ENCODE measurements around the gene SFXN3. TPM values are rescaled to one million over a fixed set of nuclear protein-coding genes. Genes with fewer than 3 reads are reported as not detected.

SFXN3 gene
- polyA plus RNA-seq, 1 donor: 27.7 TPM

DNA sequence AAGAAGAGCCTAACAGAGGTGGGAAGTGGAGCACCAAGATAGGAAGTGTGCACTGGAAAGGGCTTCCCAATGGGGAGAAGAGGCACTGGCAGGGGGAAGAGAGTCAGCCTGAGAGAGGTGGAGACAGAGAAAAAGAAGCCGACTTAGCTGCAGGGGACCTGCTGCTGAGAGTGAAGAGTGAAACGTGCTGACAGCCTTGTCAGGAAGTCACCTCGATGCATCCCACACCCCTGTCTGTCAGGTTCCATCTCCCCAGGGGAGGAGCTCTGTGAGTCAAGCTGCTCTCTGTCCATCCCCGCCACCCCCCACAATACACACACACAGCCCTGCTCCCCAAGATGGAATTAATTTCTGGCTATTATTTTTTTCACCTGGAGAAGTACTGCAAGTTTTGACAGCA is 44.7 kb downstream of the SFXN3 start:
- no peak for DNase-seq

DNA sequence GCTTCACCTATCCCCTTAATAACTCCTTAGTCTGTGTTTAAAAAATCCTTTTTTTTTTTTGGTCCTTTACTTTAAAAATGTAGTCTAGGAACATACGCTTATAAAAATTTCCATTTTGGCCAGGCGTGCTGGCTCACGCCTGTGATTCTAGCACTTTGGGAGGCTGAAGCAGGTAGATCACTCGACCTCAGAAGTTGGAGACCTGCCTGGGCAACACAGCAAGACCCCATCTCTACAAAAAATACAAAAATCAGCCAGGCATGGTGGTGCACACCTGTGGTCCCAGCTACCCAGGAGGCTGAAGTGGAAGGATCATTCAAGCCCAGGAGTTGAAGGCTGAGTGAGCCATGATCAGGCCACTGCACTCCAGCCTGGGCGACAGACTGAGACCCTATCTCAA is 45.6 kb downstream of the SFXN3 start:
- DNase-seq: no peak

DNA sequence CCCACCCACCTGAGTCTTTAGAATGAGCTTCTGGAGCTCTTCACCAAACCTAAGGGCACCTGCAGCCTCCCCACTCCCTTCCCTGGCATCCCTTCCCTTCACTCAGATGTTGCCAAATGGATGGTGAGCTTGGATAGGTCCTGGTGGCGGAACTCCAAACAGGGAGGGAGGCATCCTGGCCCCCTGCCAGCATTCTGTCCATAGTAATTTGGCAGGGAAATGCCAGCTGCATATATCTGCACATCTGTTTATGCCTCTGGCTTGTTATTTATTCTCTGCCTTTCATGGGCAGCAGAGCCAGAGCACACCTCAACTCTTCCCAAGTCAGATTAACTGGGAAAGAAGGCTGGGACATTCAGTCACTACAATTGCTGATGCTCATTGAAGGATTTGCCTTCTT is 48.8 kb downstream of the SFXN3 start:
- no peak for DNase-seq

DNA sequence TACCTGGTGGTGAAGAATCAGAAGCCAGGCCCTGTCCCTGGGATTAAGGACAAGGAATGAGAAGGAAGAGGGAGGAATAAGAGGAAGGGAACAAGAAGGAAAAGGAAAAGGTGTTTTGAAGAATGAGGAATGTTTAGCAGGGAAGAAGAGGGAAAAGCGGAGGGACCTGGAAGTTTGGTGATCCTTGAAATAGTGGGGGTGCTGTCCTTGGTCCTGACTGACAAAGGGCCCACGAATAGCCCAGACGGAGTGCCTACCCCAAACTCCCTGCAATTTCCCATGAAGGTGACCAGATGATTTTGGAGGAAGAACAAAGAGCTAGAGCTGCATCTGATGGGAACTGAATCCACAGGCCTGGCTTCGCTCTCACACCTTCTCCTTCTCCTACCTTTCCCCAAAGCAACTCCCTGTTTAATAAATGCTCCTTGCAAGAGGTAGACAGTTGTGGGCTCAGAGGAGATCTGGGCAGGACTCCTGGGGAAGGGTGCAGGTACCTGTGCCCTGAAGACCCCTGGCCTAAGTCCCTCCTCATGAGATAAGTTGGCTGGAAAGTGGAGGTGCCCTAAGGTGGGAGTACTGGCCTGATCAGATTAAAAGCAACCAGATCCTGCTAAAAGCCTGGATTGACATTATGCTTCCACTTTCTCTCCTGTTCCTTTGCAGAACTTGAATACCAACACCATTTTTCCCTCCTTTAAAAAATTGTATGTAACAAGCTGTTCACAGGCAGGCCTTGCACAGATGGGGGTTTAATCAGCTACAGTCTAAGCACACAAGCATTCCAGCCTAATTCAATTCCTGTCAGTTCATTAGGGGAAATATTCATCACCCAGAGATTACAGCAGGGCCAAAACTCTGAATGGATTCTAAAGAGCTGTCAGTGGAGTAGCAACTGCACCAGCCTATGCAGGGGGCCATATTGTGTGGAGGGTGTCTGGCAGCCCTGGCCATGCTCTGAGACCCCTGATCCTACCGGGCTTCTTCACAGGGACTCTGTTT is 50.2 kb downstream of the SFXN3 start:
- peak; percentile 53 for DNase-seq

DNA sequence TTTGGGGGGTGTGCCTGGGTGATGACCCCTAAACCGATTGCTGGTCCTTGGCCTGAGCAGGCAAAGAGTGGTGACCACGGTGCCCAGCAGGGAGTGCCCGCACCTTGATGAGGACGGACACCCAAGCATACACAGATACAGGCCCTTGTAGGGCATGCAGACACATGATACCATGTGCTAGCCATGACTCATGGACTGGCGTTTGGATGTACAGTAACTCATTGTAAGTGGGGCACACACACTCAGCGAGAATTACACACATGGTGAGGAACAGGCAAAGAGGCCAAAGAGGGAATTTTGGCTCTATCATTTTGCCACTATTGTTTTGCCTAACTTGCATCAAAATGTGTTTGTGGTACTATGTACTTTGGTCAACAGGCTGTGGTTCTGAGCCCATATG is 54.8 kb downstream of the SFXN3 start:
- no peak for DNase-seq

DNA sequence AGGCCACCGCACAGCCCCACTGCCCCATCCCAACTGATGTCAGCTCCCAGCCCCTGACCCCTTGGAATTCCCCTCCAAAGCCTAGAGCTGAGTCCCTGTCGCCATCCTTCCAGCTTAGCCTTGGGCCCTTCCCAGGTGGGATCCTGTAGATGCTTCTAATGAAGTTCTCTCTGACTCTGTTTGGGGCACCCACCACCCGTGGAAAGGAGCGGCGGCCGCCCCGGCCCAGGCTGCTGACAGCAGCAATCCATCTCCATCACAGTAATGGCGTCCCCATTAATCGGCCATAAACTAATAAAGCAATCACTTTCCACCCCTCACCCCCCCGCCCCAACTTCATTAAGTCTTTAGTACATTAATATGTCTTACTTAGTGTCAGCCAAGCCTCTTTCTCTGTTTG is 56.3 kb downstream of the SFXN3 start:
- no peak for DNase-seq

DNA sequence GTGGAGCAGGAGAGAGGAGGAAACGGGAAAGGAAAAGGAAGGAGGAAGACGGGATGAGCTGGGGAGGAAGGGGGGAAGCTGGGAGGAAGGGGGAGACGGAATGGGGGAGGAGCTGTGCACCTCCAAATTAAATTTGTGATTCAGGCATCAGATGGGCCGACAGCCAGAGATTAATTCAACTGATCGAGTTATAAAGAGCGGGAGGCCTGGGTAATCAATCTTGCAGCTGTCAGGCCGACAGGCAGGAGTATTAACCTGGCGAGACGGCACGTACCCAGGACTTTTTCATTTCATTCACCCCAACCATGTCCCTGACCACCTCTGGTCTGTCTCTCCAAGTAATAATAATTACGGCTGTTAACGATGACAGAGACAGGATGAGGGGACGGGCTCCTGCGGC is 56.9 kb downstream of the SFXN3 start:
- DNase-seq: no peak

DNA sequence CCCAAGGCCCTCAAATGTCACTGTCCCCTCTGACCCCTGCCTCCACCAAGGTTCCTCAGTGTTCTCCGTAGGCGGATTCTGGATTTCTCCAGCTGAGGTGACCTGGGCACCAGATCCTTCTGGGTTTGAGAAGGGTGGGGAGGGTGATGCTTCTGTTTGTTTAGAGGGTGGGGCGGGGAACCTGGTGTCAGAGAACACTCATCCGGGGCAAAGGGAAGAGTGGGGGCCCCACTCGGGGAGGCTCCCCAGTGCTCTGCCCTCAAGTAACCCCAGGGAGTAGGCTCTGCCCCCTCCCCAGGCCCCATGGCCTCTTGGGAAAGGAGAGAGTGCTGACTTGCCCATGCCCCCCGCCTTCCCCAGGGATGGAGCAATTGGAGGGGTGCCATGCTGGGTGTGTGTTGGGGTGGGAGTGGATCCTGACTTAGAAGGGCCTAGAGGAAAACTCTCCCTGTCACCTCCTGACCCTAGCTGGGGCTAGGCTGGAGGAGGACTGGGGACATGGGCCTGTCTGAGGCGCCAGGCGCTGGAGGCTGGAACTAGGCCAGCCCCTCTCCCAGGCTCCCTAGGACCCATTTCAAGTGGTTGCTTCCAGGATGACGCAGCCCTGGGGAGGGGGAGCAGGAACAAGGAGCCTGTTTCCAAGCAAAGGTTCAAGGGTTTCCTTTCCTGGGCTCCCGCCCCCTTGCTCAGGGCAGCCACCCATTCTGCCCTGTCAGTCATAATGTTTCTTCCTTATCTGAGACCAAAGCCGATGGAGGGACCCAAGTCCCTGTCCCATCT is 58.7 kb downstream of the SFXN3 start:
- DNase-seq: no peak

DNA sequence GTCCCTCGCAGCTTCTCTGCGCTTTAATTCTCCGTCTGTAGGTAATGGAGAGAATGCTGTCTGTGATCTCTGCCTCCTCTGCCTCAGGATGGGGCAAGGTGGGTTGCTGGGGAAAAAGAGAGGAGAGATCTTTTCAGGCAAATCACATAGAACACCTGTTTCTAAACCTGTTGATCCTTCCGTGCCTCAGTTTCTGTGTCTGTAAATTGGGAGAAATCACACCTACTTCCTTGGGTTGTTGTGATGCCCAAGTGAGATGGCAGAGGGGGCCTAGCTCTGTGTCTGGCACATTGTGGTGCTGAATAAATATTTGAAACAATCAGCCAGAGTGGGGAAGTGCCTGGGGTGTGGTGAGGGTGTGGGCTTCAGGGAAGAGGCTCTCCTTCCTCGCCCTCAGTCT is 59.6 kb downstream of the SFXN3 start:
- DNase-seq: no peak

Other genes with a start within 250 kb of the SFXN3 start
- gene SLF2, start 118.3 kb upstream of the SFXN3 start, polyA plus RNA-seq (ENCODE audit: insufficient read length): 56.9 TPM
- 63.0 TPM for gene SEMA4G, start 61.7 kb upstream of the SFXN3 start, polyA plus RNA-seq (ENCODE audit: insufficient read length)
- 84.0 TPM for gene MRPL43, start 43.7 kb upstream of the SFXN3 start, polyA plus RNA-seq (ENCODE audit: insufficient read length)
- gene TWNK, start 43.7 kb upstream of the SFXN3 start, polyA plus RNA-seq (ENCODE audit: insufficient read length): 16.3 TPM
- 48.9 TPM for gene LZTS2, start 31.4 kb upstream of the SFXN3 start, polyA plus RNA-seq (ENCODE audit: insufficient read length)
- gene PDZD7, start 105 bp upstream of the SFXN3 start, polyA plus RNA-seq (ENCODE audit: insufficient read length): 3.3 TPM
- 8.2 TPM for gene KAZALD1, start 30.8 kb downstream of the SFXN3 start, polyA plus RNA-seq (ENCODE audit: insufficient read length)
- gene TLX1, start 100.1 kb downstream of the SFXN3 start, polyA plus RNA-seq (ENCODE audit: insufficient read length): not detected
- gene LBX1, start 198.2 kb downstream of the SFXN3 start, polyA plus RNA-seq (ENCODE audit: insufficient read length): not detected